Measurements from ENCODE around the gene APBA2. TPM values are rescaled to one million over a fixed set of nuclear protein-coding genes. Genes with fewer than 3 reads are reported as not detected.
A peak's percentile ranks its signal among the peaks of the same experiment; 100 is the strongest.

Gene APBA2
- total and polyA plus RNA-seq, 2 of the 4 experiments (the other 2 are of a cell fraction), result 21.7 to 33.0 TPM

DNA sequence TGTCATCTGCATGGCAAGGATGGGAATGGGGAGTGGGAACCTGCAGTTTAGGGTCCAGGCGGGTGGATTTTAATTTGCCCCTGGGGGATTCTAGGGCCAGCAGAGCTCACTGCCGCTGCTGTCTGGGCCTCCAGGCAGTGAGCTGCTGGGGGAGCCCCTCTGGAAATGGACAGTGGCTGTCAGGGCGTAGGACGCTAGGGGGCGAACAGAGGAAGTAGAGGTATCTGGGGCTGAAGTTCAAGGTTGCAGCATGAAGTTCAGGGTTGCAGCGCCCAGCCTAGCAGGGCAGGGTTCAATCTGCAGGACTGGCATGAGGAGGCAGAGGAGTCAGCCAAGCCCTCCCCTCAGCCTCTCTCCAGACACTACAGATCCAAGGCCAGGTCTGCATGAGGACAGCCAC lies 49.5 kb downstream of the APBA2 start:
- DNase-seq (no peak), ATAC-seq (ENCODE audit: low read depth) (no peak)
- H3K9me1 ChIP-seq (ENCODE audit: insufficient read depth, low read length), result peaks cover 18% of the 10 kb centered on the region; the same call in 1 of the 2 replicates
- no peak overlapping the region for H2BK120ac ChIP-seq (ENCODE audit: low read depth, low read length)
- no peak overlapping the region for H3K23ac ChIP-seq (ENCODE audit: low read depth, low read length)
- H2BK5ac ChIP-seq (ENCODE audit: low read depth, low read length, poor library complexity, severe bottlenecking), result no peak overlapping the region
- H4K91ac ChIP-seq (ENCODE audit: insufficient read depth, low read depth, low read length), result no peak overlapping the region
- no peak overlapping the region for H3K4ac ChIP-seq (ENCODE audit: low read depth, low read length)
- POLR2A ChIA-PET (ENCODE audit: unreplicated experiment), result no interaction called here
- in situ Hi-C loops (cut with MboI; ENCODE audit: low sequenced_read_pairs) (no loop called here), intact Hi-C loops (cut with micrococcal nuclease) (no loop called here), dilution Hi-C loops (cut with HindIII; ENCODE audit: low sequenced_read_pairs, unreplicated experiment) (no loop called here)
- H4K20me1 ChIP-seq (ENCODE audit: insufficient read depth, low read length), result peaks cover 15% of the 10 kb centered on the region
- H3K4me2 ChIP-seq (ENCODE audit: low read depth, low read length), result no peak overlapping the region
- no TSS peak for BruUV-seq (replicated peaks)
- no peak overlapping the region for H3K9ac ChIP-seq (ENCODE audit: low read depth, low read length)
- CTCF ChIA-PET, result interaction anchor here (1.4 kb wide), 1 partner anchor 13 kb away, joined by 3 read pairs; no protein-coding TSS in a partner anchor
- H3K18ac ChIP-seq (ENCODE audit: low read depth, low read length), result no peak overlapping the region
- H3K9me3 ChIP-seq (ENCODE audit: control insufficient read depth, insufficient read depth, low read length), result peaks cover 2% of the 10 kb centered on the region
- TF ChIP-seq, protein P1, sequence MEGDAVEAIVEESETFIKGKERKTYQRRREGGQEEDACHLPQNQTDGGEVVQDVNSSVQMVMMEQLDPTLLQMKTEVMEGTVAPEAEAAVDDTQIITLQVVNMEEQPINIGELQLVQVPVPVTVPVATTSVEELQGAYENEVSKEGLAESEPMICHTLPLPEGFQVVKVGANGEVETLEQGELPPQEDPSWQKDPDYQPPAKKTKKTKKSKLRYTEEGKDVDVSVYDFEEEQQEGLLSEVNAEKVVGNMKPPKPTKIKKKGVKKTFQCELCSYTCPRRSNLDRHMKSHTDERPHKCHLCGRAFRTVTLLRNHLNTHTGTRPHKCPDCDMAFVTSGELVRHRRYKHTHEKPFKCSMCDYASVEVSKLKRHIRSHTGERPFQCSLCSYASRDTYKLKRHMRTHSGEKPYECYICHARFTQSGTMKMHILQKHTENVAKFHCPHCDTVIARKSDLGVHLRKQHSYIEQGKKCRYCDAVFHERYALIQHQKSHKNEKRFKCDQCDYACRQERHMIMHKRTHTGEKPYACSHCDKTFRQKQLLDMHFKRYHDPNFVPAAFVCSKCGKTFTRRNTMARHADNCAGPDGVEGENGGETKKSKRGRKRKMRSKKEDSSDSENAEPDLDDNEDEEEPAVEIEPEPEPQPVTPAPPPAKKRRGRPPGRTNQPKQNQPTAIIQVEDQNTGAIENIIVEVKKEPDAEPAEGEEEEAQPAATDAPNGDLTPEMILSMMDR (conservative IDR thresholded peaks at IDR 0.05; ENCODE audit: low read depth, low read length), result 0 out of 2 replicates have a peak, but pooled peaks have one; percentile 26
- no peak for TF ChIP-seq MAZ (IDR thresholded peaks at IDR 0.05; ENCODE audit: borderline replicate concordance, low read depth, low read length)
- H3K79me1 ChIP-seq (ENCODE audit: low read depth in 1 of 2, low read length in 2 of 2), result peaks cover 8 to 42% of the 10 kb centered on the region in 2 experiments
- no peak overlapping the region for H4K8ac ChIP-seq (ENCODE audit: low read depth in 2 of 2, low read length in 2 of 2)
- H2AK5ac ChIP-seq (ENCODE audit: low read depth, low read length), result no peak overlapping the region
- 100% methylated on average over 1 of the region's 6 CpGs; no CpG with 5 or more reads in 1 of the 2 experiments for WGBS, 2 experiments (ENCODE audit: extremely low coverage in 2 of 2, insufficient read length in 1 of 2)
- no peak overlapping the region for H2AFZ ChIP-seq (replicated peaks; ENCODE audit: low read length, poor library complexity)
- H3K4me3 ChIP-seq (ENCODE audit: insufficient read depth, low read depth, low read length), result no peak overlapping the region
- H3K36me3 ChIP-seq (ENCODE audit: control insufficient read depth, insufficient read depth, low read length), result no peaks in the 10 kb centered on the region
- H4K5ac ChIP-seq (ENCODE audit: low read depth, low read length), result no peak overlapping the region
- no peak overlapping the region for H3K27ac ChIP-seq (ENCODE audit: insufficient read depth, low read length)
- no peak overlapping the region for H2BK20ac ChIP-seq (ENCODE audit: low read depth, low read length)
- H3K27me3 ChIP-seq (ENCODE audit: control insufficient read depth, insufficient read depth, low read length), result no peaks in the 10 kb centered on the region
- no peaks in the 10 kb centered on the region for H3K4me1 ChIP-seq (ENCODE audit: control insufficient read depth, insufficient read depth, low read length)
- H2BK15ac ChIP-seq (ENCODE audit: low read depth, low read length), result no peak overlapping the region
- H3K56ac ChIP-seq (ENCODE audit: extremely low read depth, insufficient read depth, low read length), result no peak overlapping the region
- no peak overlapping the region for H3K14ac ChIP-seq (replicated peaks; ENCODE audit: low read depth, low read length)
- no peak overlapping the region for H2AK9ac ChIP-seq (replicated peaks; ENCODE audit: low read depth, low read length, poor library complexity)
